GM19452 (cell line): ENCODE data around the gene TAX1BP3.

ENCODE experiments used
- ATAC-seq: cut with Tn5 transposase; IDR thresholded peaks from one replicate; pipeline ENCODE4 v1.9.1; 2021; ENCODE audit not compliant: unreplicated experiment

Gene TAX1BP3

GRCh38 chr17:3688852-3689261 lies 20.5 kb upstream of the TAX1BP3 start:
- ATAC-seq = no peak

GRCh38 chr17:3688027-3688553 lies 19.7 kb upstream of the TAX1BP3 start:
- ATAC-seq = no peak

- no peak for ATAC-seq
Observed at GRCh38 chr17:3685174-3685573, 16.8 kb upstream of the TAX1BP3 start.

- ATAC-seq = no peak
Observed at GRCh38 chr17:3683054-3683511, 14.7 kb upstream of the TAX1BP3 start.

GRCh38 chr17:3682033-3682432 lies 13.7 kb upstream of the TAX1BP3 start:
- ATAC-seq = no peak

GRCh38 chr17:3681565-3681964 lies 13.2 kb upstream of the TAX1BP3 start:
- ATAC-seq = no peak

GRCh38 chr17:3681057-3681456 lies 12.7 kb upstream of the TAX1BP3 start:
- no peak for ATAC-seq

GRCh38 chr17:3679531-3680126 lies 11.3 kb upstream of the TAX1BP3 start:
- no peak for ATAC-seq

- no peak for ATAC-seq
Observed at GRCh38 chr17:3678821-3679530, 10.6 kb upstream of the TAX1BP3 start.

- ATAC-seq = no peak
Observed at GRCh38 chr17:3678095-3678820, 9.9 kb upstream of the TAX1BP3 start.

GRCh38 chr17:3675886-3676285 lies 7.5 kb upstream of the TAX1BP3 start:
- ATAC-seq = no peak

GRCh38 chr17:3672571-3672970 lies 4.2 kb upstream of the TAX1BP3 start:
- no peak for ATAC-seq

GRCh38 chr17:3669548-3669947 lies 1.2 kb upstream of the TAX1BP3 start:
- ATAC-seq = no peak

- no peak for ATAC-seq
Observed at GRCh38 chr17:3669085-3669347, 638 bp upstream of the TAX1BP3 start.

- ATAC-seq = peak; percentile 18
Observed at GRCh38 chr17:3667366-3668278, 756 bp downstream of the TAX1BP3 start.

- no peak for ATAC-seq
Observed at GRCh38 chr17:3666516-3666915, 1.9 kb downstream of the TAX1BP3 start.

GRCh38 chr17:3665834-3666233 lies 2.5 kb downstream of the TAX1BP3 start:
- ATAC-seq = no peak

GRCh38 chr17:3663102-3664011 lies 5.0 kb downstream of the TAX1BP3 start:
- no peak for ATAC-seq

GRCh38 chr17:3660311-3660891 lies 8.0 kb downstream of the TAX1BP3 start:
- ATAC-seq = no peak
